Endothelial cell of umbilical vein (primary cell): ENCODE measurements around the gene PTTG2.

Experiments
- CTCF ChIP-seq, 2 donors: IDR thresholded peaks; 1 replicate in 1 of 2; 2 replicates in 1 of 2; pipeline ENCODE4 v1.5.1; 2011; ENCODE audit warnings: low read length in 2 of 2, mild to moderate bottlenecking in 2 of 2, moderate library complexity in 2 of 2, control low read depth in 1 of 2, inconsistent platforms in 1 of 2, low read depth in 1 of 2; ENCODE audit not compliant: insufficient read depth in 1 of 2; ENCODE audit errors: extremely low read depth in 1 of 2
- EZH2 ChIP-seq: IDR thresholded peaks from 2 replicates; pipeline ENCODE4 v1.6.1; 2012; ENCODE audit warnings: borderline replicate concordance, low read depth, mild to moderate bottlenecking, moderate library complexity, low read length, inconsistent platforms; ENCODE audit not compliant: severe bottlenecking
- FOS ChIP-seq: IDR thresholded peaks from 2 replicates; pipeline ENCODE4 v1.6.1; 2011; ENCODE audit warnings: mild to moderate bottlenecking, low read length, moderate library complexity, borderline replicate concordance; ENCODE audit not compliant: insufficient read depth
- GATA2 ChIP-seq: IDR thresholded peaks from 2 replicates; pipeline ENCODE4 v1.7.0; 2011; ENCODE audit warnings: low read depth, mild to moderate bottlenecking, moderate library complexity, mixed read lengths, low read length; ENCODE audit not compliant: insufficient read length, insufficient read depth
- MAX ChIP-seq: IDR thresholded peaks from 2 replicates; pipeline ENCODE4 v1.6.1; 2011; ENCODE audit not compliant: insufficient read depth, insufficient read length
- MYC ChIP-seq: IDR thresholded peaks from one replicate; pipeline ENCODE4 v1.6.1; 2011; ENCODE audit warnings: mild to moderate bottlenecking, low read depth, low read length
- POLR2A ChIP-seq: IDR thresholded peaks from 2 replicates; pipeline ENCODE4 v1.6.1; 2012; ENCODE audit warnings: low read depth, mild to moderate bottlenecking, control low read depth, low read length
- POLR2AphosphoS5 ChIP-seq: IDR thresholded peaks from 2 replicates; pipeline ENCODE4 v1.6.1; 2012; ENCODE audit warnings: low read depth, mild to moderate bottlenecking, control low read depth, low read length, moderate library complexity; ENCODE audit not compliant: insufficient read depth

DNA sequence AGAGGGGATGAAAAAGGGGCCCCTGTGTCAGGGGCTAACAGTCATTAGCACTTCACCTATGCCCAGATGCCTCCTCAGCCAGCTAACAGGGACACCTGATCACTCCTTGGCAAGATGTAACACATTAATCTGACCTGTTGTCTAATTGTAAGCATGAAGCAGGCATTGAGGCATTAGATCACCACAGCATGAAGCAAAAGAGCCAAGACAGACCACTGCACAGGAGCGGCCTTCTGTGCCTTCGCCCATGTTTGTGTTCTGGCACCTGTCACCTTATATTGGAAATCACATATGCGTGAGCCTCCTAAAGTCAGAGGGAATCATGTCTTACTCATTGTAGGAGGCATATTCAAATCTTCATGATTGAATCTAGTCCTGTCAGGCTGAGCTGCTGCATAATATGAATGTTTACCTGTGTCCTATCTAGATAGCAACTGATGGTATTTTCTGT lies 48.4 kb downstream of the PTTG2 start:
- no peak for TF ChIP-seq EZH2
- no peak for TF ChIP-seq POLR2A
- TF ChIP-seq CTCF (IDR thresholded peaks at IDR 0.05; ENCODE audit: extremely low read depth in 1 of 2, insufficient read depth in 1 of 2, low read depth in 1 of 2, low read length in 2 of 2) = no peak
- TF ChIP-seq FOS = no peak
- TF ChIP-seq MAX = no peak
- no peak for TF ChIP-seq POLR2AphosphoS5
- TF ChIP-seq MYC = no peak
- TF ChIP-seq GATA2 = no peak
